Measurements from ENCODE around the gene SMCO3. TPM values are rescaled to one million over a fixed set of nuclear protein-coding genes. Genes with fewer than 3 reads are reported as not detected.
A peak's percentile ranks its signal among the peaks of the same experiment; 100 is the strongest.

Gene SMCO3
- not detected in 2 replicates for total RNA-seq (2013; cell fraction: nucleolus; rRNA removed)
- total RNA-seq (2014; rRNA removed) (not detected in 2 replicates), total RNA-seq (2014; rRNA removed; fragmentation: Illumina TruSeq; extraction: Trizol) (not detected in 2 replicates), total RNA-seq (2021) (not detected in 2 replicates), polyA plus RNA-seq (2011; rRNA removed) (not detected in 2 replicates), polyA plus RNA-seq (2014; fragmentation: Illumina TruSeq; extraction: Trizol) (not detected in 2 replicates), polyA plus RNA-seq (2014; fragmentation: Nextera tagmentation; extraction: Ambion mirVana) (under 1 TPM; 0.10 to 0.11 TPM), polyA plus RNA-seq (2014; rRNA removed) (not detected in 2 replicates), polyA plus RNA-seq (2016; fragmentation: Nextera tagmentation; extraction: Ambion mirVana) (under 1 TPM; 0.05 to 0.35 TPM), polyA minus RNA-seq (2011; rRNA and poly(A)+ RNA removed) (not detected in 2 replicates), Bru-seq, nascent RNA (percentile 8 among the genes with signal in this experiment), BruChase-seq, experiment 1, labeled RNA remaining after a 6-hour chase (not detected), BruChase-seq, experiment 2, labeled RNA remaining after a 2-hour chase (not detected)
- not detected for polyA plus RNA-seq (2011; ENCODE audit: low read depth)
- not detected in 2 replicates for polyA plus RNA-seq (2011; cell fraction: cytosol; rRNA removed)
- not detected in 2 replicates for polyA plus RNA-seq (2011; cell fraction: nucleus; rRNA removed)
- 0.13 TPM in 1 of 2 replicates, not detected in the other for polyA plus RNA-seq (2012)
- polyA minus RNA-seq (2011; cell fraction: cytosol; rRNA and poly(A)+ RNA removed), result not detected in 2 replicates
- polyA minus RNA-seq (2011; cell fraction: nucleus; rRNA and poly(A)+ RNA removed), result not detected in 2 replicates
- long read RNA-seq, experiment 1, result 0 reads
- long read RNA-seq, experiment 2, result 0 reads

- FAIRE-seq, result no peak
- H3K27me3 ChIP-seq (replicated peaks in 1 of 2; ENCODE audit: control insufficient read depth in 2 of 2, insufficient read depth in 2 of 2, low read length in 1 of 2), result no peaks in the 10 kb centered on the region
- DNase-seq (ENCODE audit: low read depth, low spot score), result no peak
- 62% methylated on average over 3 of the region's 3 CpGs for WGBS (ENCODE audit: insufficient coverage, insufficient replicate concordance, low lambda C conversion rate, missing lambda C conversion rate)
- intact Hi-C loops (cut with micrococcal nuclease; ENCODE audit: unreplicated experiment) (no loop called here), in situ Hi-C loops (cut with MboI) (no loop called here)
- H3K9ac ChIP-seq (ENCODE audit: control insufficient read depth, insufficient read depth, low read length), result no peak within 1 kb of the TSS
- no peaks in the 10 kb centered on the region for H3K79me2 ChIP-seq (ENCODE audit: control insufficient read depth, insufficient read depth, low read length)
- H3K27ac ChIP-seq (ENCODE audit: control insufficient read depth, insufficient read depth), result no peak within 1 kb of the TSS
- H3K9me3 ChIP-seq (replicated peaks; ENCODE audit: control insufficient read depth, insufficient read depth, low read length), result no peaks in the 10 kb centered on the region
- BruUV-seq (replicated peaks), result no TSS peak
- H3K4me1 ChIP-seq (ENCODE audit: control insufficient read depth, insufficient read depth, low read length), result no peaks in the 10 kb centered on the region
- H3K36me3 ChIP-seq (ENCODE audit: control insufficient read depth in 2 of 2, insufficient read depth in 2 of 2, low read length in 1 of 2), result no peaks in the 10 kb centered on the region
- ChIA-PET SMC1A (ENCODE audit: uncharacterized antibody, unreplicated experiment) (interaction anchor here (0.6 to 2.3 kb wide), 3 partner anchors 9 to 309 kb away, joined by 3 to 10 read pairs (median 3); no protein-coding TSS in a partner anchor), RAD21 (ENCODE audit: unreplicated experiment) (no interaction called here), CTCF (interaction anchor here (1.0 to 1.5 kb wide), 4 partner anchors 9 to 574 kb away, joined by 3 to 4 read pairs (median 4); a partner anchor contains a TSS), POLR2A (no interaction called here)
- H2AFZ ChIP-seq (ENCODE audit: control insufficient read depth, low read depth, low read length), result no peak within 1 kb of the TSS
- no peaks in the 10 kb centered on the region for H4K20me1 ChIP-seq (ENCODE audit: control insufficient read depth, insufficient read depth)
- no peak within 1 kb of the TSS for H3K4me3 ChIP-seq
- H3K4me2 ChIP-seq (ENCODE audit: control insufficient read depth, insufficient read depth), result no peak within 1 kb of the TSS
- ATAC-seq, result no peak
- no peak for TF ChIP-seq TARDBP (IDR thresholded peaks at IDR 0.05; ENCODE audit: borderline replicate concordance)
- no peak for TF ChIP-seq SREBF1 (IDR thresholded peaks at IDR 0.05; ENCODE audit: low read length)
- no peak for TF ChIP-seq ZNF592 (IDR thresholded peaks at IDR 0.05)
- no peak for TF ChIP-seq E2F4 (IDR thresholded peaks at IDR 0.05; ENCODE audit: low read depth, low read length)
- no peak for TF ChIP-seq POLR2A (IDR thresholded peaks at IDR 0.05; ENCODE audit: low read depth, low read length)
- no peak for TF ChIP-seq IRF3 (IDR thresholded peaks at IDR 0.05)
- TF ChIP-seq ESRRA (IDR thresholded peaks at IDR 0.05; ENCODE audit: low read length), result no peak
- TF ChIP-seq ELK1 (IDR thresholded peaks at IDR 0.05; ENCODE audit: low read depth, low read length), result no peak
- TF ChIP-seq SIN3A (IDR thresholded peaks at IDR 0.05; ENCODE audit: low read depth, low read length), result no peak
- TF ChIP-seq ZNF24 (IDR thresholded peaks at IDR 0.05), result no peak
- no peak for TF ChIP-seq NFYA (IDR thresholded peaks at IDR 0.05; ENCODE audit: borderline replicate concordance, low read depth, low read length)
- no peak for TF ChIP-seq SP1 (IDR thresholded peaks at IDR 0.05; ENCODE audit: low read depth, low read length)
- TF ChIP-seq CTCF (IDR thresholded peaks at IDR 0.05 in 2 of 3, conservative IDR thresholded peaks at IDR 0.05 in 1 of 3; ENCODE audit: control insufficient read depth in 2 of 3, extremely low read depth in 1 of 3, insufficient read depth in 1 of 3, low read depth in 3 of 3, low read length in 3 of 3), result no peak
Measured at GRCh38 chr12:14814014-14814413, at the start of gene SMCO3. Gene SMCO3 (minus strand): TSS chr12:14814182. CDS start chr12:14806680, 7,502 bp downstream.
